Mesothelial cell of epicardium (in vitro differentiated cells): ENCODE data around the gene GRIPAP1. TPM values are rescaled to one million over a fixed set of nuclear protein-coding genes. Genes with fewer than 3 reads are reported as not detected.

Experiments used
- DNase-seq, 2 experiments: peaks; one replicate each; pipeline ENCODE4 v3.0.0; 2021; ENCODE audit warnings: low spot score in 2 of 2; ENCODE audit not compliant: unreplicated experiment in 2 of 2
- H3K27ac Mint-ChIP-seq: 2 replicates; pipeline ENCODE4 v1.8.0; 2021; ENCODE audit warnings: mixed read lengths
- H3K27me3 Mint-ChIP-seq: 2 replicates; pipeline ENCODE4 v1.8.0; 2021; ENCODE audit warnings: low read depth, mixed read lengths
- H3K36me3 Mint-ChIP-seq: 2 replicates; pipeline ENCODE4 v1.8.0; 2021; ENCODE audit warnings: mixed read lengths
- H3K4me1 Mint-ChIP-seq: 2 replicates; pipeline ENCODE4 v1.8.0; 2021; ENCODE audit warnings: mixed read lengths
- H3K4me3 Mint-ChIP-seq: 2 replicates; pipeline ENCODE4 v1.8.0; 2021; ENCODE audit warnings: mild to moderate bottlenecking, moderate library complexity, mixed read lengths
- H3K9me3 Mint-ChIP-seq: 2 replicates; pipeline ENCODE4 v1.8.0; 2021; ENCODE audit warnings: mixed read lengths
- CTCF ChIP-seq: fragments of 200-600 bp; sonication (generic); IDR thresholded peaks from one replicate; pipeline ENCODE4 v1.5.0; 2021; ENCODE audit warnings: antibody characterized with exemption; ENCODE audit not compliant: unreplicated experiment
- total RNA-seq: library from RNA; stranded (reverse); gene quantifications from 3 replicates; pipeline ENCODE4 v1.2.1, GENCODE V29; 2021

The GRIPAP1 gene
- total RNA-seq, 1 donor from 2014 or later, result 69.7 TPM

DNA sequence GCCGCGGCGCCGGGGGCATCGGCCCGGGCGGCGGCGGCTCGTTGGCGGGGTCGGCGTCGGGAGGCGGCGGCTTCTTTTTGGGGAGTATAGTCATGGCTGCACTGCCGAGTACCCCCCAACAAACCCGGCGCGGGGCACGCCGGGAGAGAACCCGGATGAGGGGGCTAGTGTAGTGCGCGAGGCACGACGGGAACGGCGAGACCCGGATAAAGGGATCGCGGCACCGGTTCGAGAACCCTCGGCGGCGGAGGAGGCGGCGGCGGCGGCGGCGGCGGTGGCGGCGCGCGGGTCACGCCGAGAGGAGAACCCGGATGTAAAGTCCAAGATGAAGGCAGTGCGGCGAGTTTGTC, 44.6 kb downstream of the GRIPAP1 start, which contains the start of gene OTUD5:
Gene OTUD5 (minus strand): TSS at position 131 of the 350 bp plus-strand sequence. CDS start 37 bp downstream, at position 94.
- Mint-ChIP-seq H3K9me3 (peaks cover 10% of the 10 kb centered on the region), H3K27me3 (no peaks in the 10 kb centered on the region), H3K4me1 (peaks cover 30% of the 10 kb centered on the region), H3K27ac (peak within 1 kb of the TSS; percentile 100), H3K4me3 (peak within 1 kb of the TSS; percentile 100), H3K36me3 (peaks cover 2% of the 10 kb centered on the region)
- TF ChIP-seq CTCF, result no peak
- no peak for DNase-seq

DNA sequence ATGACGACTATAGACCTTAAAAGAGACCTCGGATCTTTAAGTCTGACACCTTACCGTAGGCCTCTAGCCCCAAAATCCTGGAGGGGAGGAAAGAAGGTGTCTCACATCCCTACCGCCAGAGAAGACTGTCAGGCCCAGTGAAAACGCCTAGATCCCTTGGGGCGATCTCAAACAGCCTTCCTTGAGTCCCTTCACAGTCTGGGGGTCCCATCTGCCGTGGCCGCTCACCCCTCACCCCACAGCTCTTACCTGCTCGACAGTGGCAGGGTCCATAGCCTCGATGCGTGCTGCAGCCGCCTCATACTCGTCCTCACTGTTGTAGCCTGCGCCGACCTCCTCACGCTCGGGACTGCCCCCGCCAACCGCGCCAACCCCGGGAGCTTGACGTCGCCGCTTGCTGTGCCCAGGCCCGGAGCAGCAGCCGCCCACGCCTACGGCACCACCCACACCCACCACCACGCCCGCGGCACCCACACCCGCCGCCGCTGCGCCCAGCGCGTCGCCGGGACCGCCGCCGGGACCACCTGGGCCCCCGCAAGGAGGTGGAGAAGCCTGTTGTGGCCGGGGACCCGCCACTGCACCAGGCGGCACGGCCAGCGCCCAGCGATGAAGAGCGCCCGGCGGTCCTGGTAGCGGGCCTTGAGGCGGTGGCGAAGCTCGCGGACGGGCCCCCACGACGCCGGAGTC, 45.2 kb downstream of the GRIPAP1 start:
- H3K9me3 Mint-ChIP-seq, result peaks cover 10% of the 10 kb centered on the region
- peaks cover 29% of the 10 kb centered on the region for H3K4me1 Mint-ChIP-seq
- peak overlapping the region; percentile 75 for H3K4me3 Mint-ChIP-seq
- peaks cover 2% of the 10 kb centered on the region for H3K36me3 Mint-ChIP-seq
- no peaks in the 10 kb centered on the region for H3K27me3 Mint-ChIP-seq
- peak overlapping the region; percentile 72 for H3K27ac Mint-ChIP-seq
- no peak for DNase-seq
- TF ChIP-seq CTCF, result no peak

- TF ChIP-seq CTCF, result no peak
- H3K27ac Mint-ChIP-seq, result no peak overlapping the region
- no peaks in the 10 kb centered on the region for H3K27me3 Mint-ChIP-seq
Measured at GRCh38 chrX:48948589-48948988, 53.5 kb downstream of the GRIPAP1 start.

DNA sequence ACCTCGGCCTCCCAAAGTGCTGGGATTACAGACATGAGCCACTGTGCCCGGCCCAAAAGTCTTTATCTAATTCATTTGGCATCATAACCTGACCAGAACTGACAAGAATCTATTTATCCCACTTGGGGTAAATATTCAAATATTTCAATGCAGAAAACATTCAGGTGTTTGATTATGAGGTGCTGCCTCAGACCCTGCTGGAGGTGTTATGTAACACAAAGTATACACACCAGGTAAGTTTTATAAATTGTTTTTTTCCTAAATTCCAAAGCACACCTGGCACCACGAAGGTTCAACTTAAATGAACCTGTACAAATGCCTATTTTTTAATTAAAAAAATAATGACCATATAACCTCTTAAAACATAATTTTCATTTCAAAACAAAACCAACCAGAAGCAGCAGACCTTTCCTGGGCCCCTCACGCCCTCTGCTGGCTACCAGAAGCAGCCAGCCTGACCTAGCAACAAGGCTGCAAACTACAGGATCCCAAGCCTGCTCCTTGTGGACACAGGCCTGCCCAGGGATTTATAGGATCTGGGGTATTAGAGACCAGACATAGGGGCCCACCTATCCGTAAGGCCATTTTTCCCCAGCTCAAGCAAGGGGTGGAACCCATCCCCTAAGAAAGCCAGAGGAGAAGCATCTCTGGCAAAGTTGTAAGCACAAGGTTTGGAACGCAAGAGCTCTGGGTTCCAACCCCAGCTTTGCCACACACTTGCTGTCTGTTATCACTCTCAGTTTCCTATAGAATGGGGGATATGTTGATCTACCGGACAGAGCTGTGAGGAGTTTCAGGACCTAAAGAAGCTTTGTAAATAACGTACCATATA, 56.3 kb downstream of the GRIPAP1 start:
- H3K4me1 Mint-ChIP-seq, result no peaks in the 10 kb centered on the region
- TF ChIP-seq CTCF, result no peak
- no peaks in the 10 kb centered on the region for H3K27me3 Mint-ChIP-seq
- peak overlapping the region; percentile 16 for H3K27ac Mint-ChIP-seq
- no peak overlapping the region for H3K4me3 Mint-ChIP-seq
- DNase-seq, result peak in 1 of 2 experiments; percentile 46
- peaks cover 5% of the 10 kb centered on the region for H3K36me3 Mint-ChIP-seq
- peaks cover 19% of the 10 kb centered on the region for H3K9me3 Mint-ChIP-seq

More at GRCh38 chrX:48948589-48948988, 53.5 kb downstream of the GRIPAP1 start:
- Mint-ChIP-seq H3K9me3 (peaks cover 8% of the 10 kb centered on the region), H3K4me3 (no peak overlapping the region), H3K4me1 (no peaks in the 10 kb centered on the region), H3K36me3 (peaks cover 2% of the 10 kb centered on the region)
- no peak for DNase-seq

- Mint-ChIP-seq H3K4me1 (no peaks in the 10 kb centered on the region), H3K36me3 (peaks cover 3% of the 10 kb centered on the region), H3K27me3 (no peaks in the 10 kb centered on the region), H3K27ac (no peak overlapping the region), H3K9me3 (peaks cover 17% of the 10 kb centered on the region), H3K4me3 (no peak overlapping the region)
- no peak for TF ChIP-seq CTCF
- no peak for DNase-seq
Measured at GRCh38 chrX:48942895-48943294, 59.2 kb downstream of the GRIPAP1 start.
